Measurements from ENCODE around the gene NEMP1.

The NEMP1 gene

GRCh38 chr12:57087010-57087690 is 8.6 kb upstream of the NEMP1 start:
- Histone ChIP-seq H3K4me3 (ENCODE audit: low read length in 2 of 2) (peak overlapping the region; percentile 72 to 83), H2BK5ac (ENCODE audit: low read length) (peak overlapping the region; percentile 98), H3K4me2 (ENCODE audit: insufficient read depth, low read length, poor library complexity, severe bottlenecking) (peak overlapping the region; percentile 91), H2AFZ (ENCODE audit: low read length) (peak overlapping the region; percentile 75), H3K27me3 (ENCODE audit: control insufficient read depth in 3 of 3, insufficient read depth in 3 of 3, low read depth in 1 of 3, low read length in 3 of 3) (no peaks in the 10 kb centered on the region), H2BK15ac (ENCODE audit: low read length) (no peak overlapping the region), H3K4ac (ENCODE audit: low read length) (no peak overlapping the region), H3K9ac (ENCODE audit: low read depth, low read length, poor library complexity) (peak overlapping the region; percentile 73), H2BK12ac (ENCODE audit: low read length) (no peak overlapping the region), H4K8ac (ENCODE audit: low read depth, low read length) (no peak overlapping the region), H3K18ac (ENCODE audit: low read length) (peak overlapping the region; percentile 99), H3K4me1 (ENCODE audit: control insufficient read depth in 2 of 2, insufficient read depth in 1 of 2, low read depth in 1 of 2, low read length in 2 of 2) (peaks cover 18 to 19% of the 10 kb centered on the region in 2 donors), H4K91ac (ENCODE audit: low read depth, low read length, poor library complexity) (no peak overlapping the region), H3K36me3 (replicated peaks in 1 of 2; ENCODE audit: control insufficient read depth in 2 of 2, insufficient read depth in 2 of 2, low read length in 2 of 2) (peaks cover 12 to 18% of the 10 kb centered on the region in 2 donors), H3K14ac (ENCODE audit: low read length) (peak overlapping the region; percentile 1), H3K27ac (replicated peaks; ENCODE audit: low read length) (peak overlapping the region; percentile 96), H3K79me1 (ENCODE audit: low read depth, low read length) (peaks cover 6% of the 10 kb centered on the region), H3K23ac (ENCODE audit: low read depth, low read length, poor library complexity) (no peak overlapping the region), H2AK5ac (ENCODE audit: low read depth, low read length) (peak overlapping the region; percentile 70), H3K9me3 (replicated peaks in 1 of 2; ENCODE audit: control insufficient read depth in 2 of 2, insufficient read depth in 1 of 2, low read depth in 1 of 2, low read length in 2 of 2) (no peaks in the 10 kb centered on the region), H2BK120ac (ENCODE audit: low read depth, low read length) (peak overlapping the region; percentile 99)
- peak; percentile 78 for DNase-seq (ENCODE audit: low spot score)
- WGBS, 2 donors (ENCODE audit: extremely low coverage in 2 of 2, insufficient read length in 2 of 2, insufficient replicate concordance in 1 of 2): no CpG with 5 or more reads among the region's 52 CpGs

GRCh38 chr12:57086493-57087009 is 8.0 kb upstream of the NEMP1 start:
- peak; percentile 75 for DNase-seq (ENCODE audit: low spot score)
- Histone ChIP-seq H3K79me1 (ENCODE audit: low read depth, low read length) (peaks cover 6% of the 10 kb centered on the region), H2BK12ac (ENCODE audit: low read length) (no peak overlapping the region), H2BK5ac (ENCODE audit: low read length) (peak overlapping the region; percentile 98), H3K4ac (ENCODE audit: low read length) (no peak overlapping the region), H3K18ac (ENCODE audit: low read length) (peak overlapping the region; percentile 99), H2AK5ac (ENCODE audit: low read depth, low read length) (peak overlapping the region; percentile 70), H2AFZ (ENCODE audit: low read length) (peak overlapping the region; percentile 75), H3K27me3 (ENCODE audit: control insufficient read depth in 3 of 3, insufficient read depth in 3 of 3, low read depth in 1 of 3, low read length in 3 of 3) (no peaks in the 10 kb centered on the region), H3K9me3 (replicated peaks in 1 of 2; ENCODE audit: control insufficient read depth in 2 of 2, insufficient read depth in 1 of 2, low read depth in 1 of 2, low read length in 2 of 2) (no peaks in the 10 kb centered on the region), H3K4me2 (ENCODE audit: insufficient read depth, low read length, poor library complexity, severe bottlenecking) (peak overlapping the region; percentile 91), H3K36me3 (replicated peaks in 1 of 2; ENCODE audit: control insufficient read depth in 2 of 2, insufficient read depth in 2 of 2, low read length in 2 of 2) (peaks cover 8 to 12% of the 10 kb centered on the region in 2 donors), H4K91ac (ENCODE audit: low read depth, low read length, poor library complexity) (no peak overlapping the region), H3K23ac (ENCODE audit: low read depth, low read length, poor library complexity) (no peak overlapping the region), H2BK120ac (ENCODE audit: low read depth, low read length) (no peak overlapping the region), H3K27ac (replicated peaks; ENCODE audit: low read length) (peak overlapping the region; percentile 96), H2BK15ac (ENCODE audit: low read length) (no peak overlapping the region), H3K4me3 (ENCODE audit: low read length in 2 of 2) (peak overlapping the region; percentile 72 to 77), H3K14ac (ENCODE audit: low read length) (no peak overlapping the region), H3K9ac (ENCODE audit: low read depth, low read length, poor library complexity) (peak overlapping the region; percentile 73), H3K4me1 (ENCODE audit: control insufficient read depth in 2 of 2, insufficient read depth in 1 of 2, low read depth in 1 of 2, low read length in 2 of 2) (peaks cover 16 to 17% of the 10 kb centered on the region in 2 donors), H4K8ac (ENCODE audit: low read depth, low read length) (no peak overlapping the region)
- no CpG with 5 or more reads among the region's 14 CpGs for WGBS, 2 donors (ENCODE audit: extremely low coverage in 2 of 2, insufficient read length in 2 of 2, insufficient replicate concordance in 1 of 2)

GRCh38 chr12:57085999-57086492 is 7.5 kb upstream of the NEMP1 start:
- Histone ChIP-seq H3K9ac (ENCODE audit: low read depth, low read length, poor library complexity) (no peak overlapping the region), H3K9me3 (replicated peaks in 1 of 2; ENCODE audit: control insufficient read depth in 2 of 2, insufficient read depth in 1 of 2, low read depth in 1 of 2, low read length in 2 of 2) (no peaks in the 10 kb centered on the region), H3K18ac (ENCODE audit: low read length) (peak overlapping the region; percentile 50), H3K27ac (replicated peaks; ENCODE audit: low read length) (peak overlapping the region; percentile 78), H2AFZ (ENCODE audit: low read length) (peak overlapping the region; percentile 75), H3K27me3 (ENCODE audit: control insufficient read depth in 3 of 3, insufficient read depth in 3 of 3, low read depth in 1 of 3, low read length in 3 of 3) (no peaks in the 10 kb centered on the region), H3K4me1 (ENCODE audit: control insufficient read depth in 2 of 2, insufficient read depth in 1 of 2, low read depth in 1 of 2, low read length in 2 of 2) (peaks cover 14 to 15% of the 10 kb centered on the region in 2 donors), H3K14ac (ENCODE audit: low read length) (no peak overlapping the region), H3K4me3 (ENCODE audit: low read length in 2 of 2) (peak overlapping the region in 1 of 2 donors; percentile 72), H2AK5ac (ENCODE audit: low read depth, low read length) (no peak overlapping the region), H3K4ac (ENCODE audit: low read length) (no peak overlapping the region), H2BK15ac (ENCODE audit: low read length) (no peak overlapping the region), H2BK5ac (ENCODE audit: low read length) (no peak overlapping the region), H3K79me1 (ENCODE audit: low read depth, low read length) (peaks cover 5% of the 10 kb centered on the region), H2BK12ac (ENCODE audit: low read length) (no peak overlapping the region), H2BK120ac (ENCODE audit: low read depth, low read length) (no peak overlapping the region), H4K8ac (ENCODE audit: low read depth, low read length) (no peak overlapping the region), H3K4me2 (ENCODE audit: insufficient read depth, low read length, poor library complexity, severe bottlenecking) (peak overlapping the region; percentile 12), H3K36me3 (replicated peaks in 1 of 2; ENCODE audit: control insufficient read depth in 2 of 2, insufficient read depth in 2 of 2, low read length in 2 of 2) (peaks cover 4 to 7% of the 10 kb centered on the region in 2 donors), H3K23ac (ENCODE audit: low read depth, low read length, poor library complexity) (no peak overlapping the region), H4K91ac (ENCODE audit: low read depth, low read length, poor library complexity) (no peak overlapping the region)
- DNase-seq (ENCODE audit: low spot score): no peak
- WGBS, 2 donors (ENCODE audit: extremely low coverage in 2 of 2, insufficient read length in 2 of 2, insufficient replicate concordance in 1 of 2): no CpG with 5 or more reads among the region's 12 CpGs

- Histone ChIP-seq H3K79me1 (ENCODE audit: low read depth, low read length) (peaks cover 5% of the 10 kb centered on the region), H2BK12ac (ENCODE audit: low read length) (no peak overlapping the region), H3K27me3 (ENCODE audit: control insufficient read depth in 3 of 3, insufficient read depth in 3 of 3, low read depth in 1 of 3, low read length in 3 of 3) (no peaks in the 10 kb centered on the region), H2BK120ac (ENCODE audit: low read depth, low read length) (no peak overlapping the region), H2AK5ac (ENCODE audit: low read depth, low read length) (no peak overlapping the region), H3K23ac (ENCODE audit: low read depth, low read length, poor library complexity) (no peak overlapping the region), H3K4ac (ENCODE audit: low read length) (no peak overlapping the region), H2BK15ac (ENCODE audit: low read length) (no peak overlapping the region), H3K27ac (replicated peaks; ENCODE audit: low read length) (no peak overlapping the region), H3K14ac (ENCODE audit: low read length) (no peak overlapping the region), H4K8ac (ENCODE audit: low read depth, low read length) (no peak overlapping the region), H3K4me1 (ENCODE audit: control insufficient read depth in 2 of 2, insufficient read depth in 1 of 2, low read depth in 1 of 2, low read length in 2 of 2) (peaks cover 1 to 6% of the 10 kb centered on the region in 2 donors), H2AFZ (ENCODE audit: low read length) (no peak overlapping the region), H4K91ac (ENCODE audit: low read depth, low read length, poor library complexity) (no peak overlapping the region), H3K36me3 (replicated peaks in 1 of 2; ENCODE audit: control insufficient read depth in 2 of 2, insufficient read depth in 2 of 2, low read length in 2 of 2) (peaks cover 3 to 9% of the 10 kb centered on the region in 2 donors), H3K4me2 (ENCODE audit: insufficient read depth, low read length, poor library complexity, severe bottlenecking) (no peak overlapping the region), H3K18ac (ENCODE audit: low read length) (no peak overlapping the region), H3K9me3 (replicated peaks in 1 of 2; ENCODE audit: control insufficient read depth in 2 of 2, insufficient read depth in 1 of 2, low read depth in 1 of 2, low read length in 2 of 2) (no peaks in the 10 kb centered on the region), H3K9ac (ENCODE audit: low read depth, low read length, poor library complexity) (no peak overlapping the region), H2BK5ac (ENCODE audit: low read length) (no peak overlapping the region), H3K4me3 (ENCODE audit: low read length in 2 of 2) (no peak overlapping the region)
- no peak for DNase-seq (ENCODE audit: low spot score)
- no CpG with 5 or more reads among the region's 1 CpG for WGBS, 2 donors (ENCODE audit: extremely low coverage in 2 of 2, insufficient read length in 2 of 2, insufficient replicate concordance in 1 of 2)
These were observed 2.3 kb upstream of the NEMP1 start for GRCh38 chr12:57080855-57081254.
